ENCODE measurements around the gene CCDC107.
A peak's percentile ranks its signal among the peaks of the same experiment; 100 is the strongest.
"Not testable (repeated sequence)": the region's sequence is repeated elsewhere in the genome, so short reads cannot be mapped to it uniquely, and the experiment has no call there.

Gene CCDC107

GRCh38 chr9:35658137-35658967, at the start of gene CCDC107:
Gene CCDC107 (plus strand): TSS chr9:35658292. CDS start chr9:35658380, 88 bp downstream.
- DNase-seq = peak; percentile 90

- no peak for DNase-seq
These were observed 48.9 kb upstream of the CCDC107 start for GRCh38 chr9:35609001-35609819.

GRCh38 chr9:35609820-35610163, 48.3 kb upstream of the CCDC107 start:
- DNase-seq = no peak

- peak; percentile 67 for DNase-seq
These were observed 46.8 kb upstream of the CCDC107 start for GRCh38 chr9:35611230-35611797.

GRCh38 chr9:35612066-35612465, 46.0 kb upstream of the CCDC107 start:
- not testable (repeated sequence) for DNase-seq

GRCh38 chr9:35612843-35613242, 45.2 kb upstream of the CCDC107 start:
- DNase-seq = no peak

GRCh38 chr9:35615981-35616680, 42.0 kb upstream of the CCDC107 start:
- DNase-seq = no peak

- peak; percentile 71 for DNase-seq
These were observed 41.2 kb upstream of the CCDC107 start for GRCh38 chr9:35616681-35617459.

GRCh38 chr9:35617548-35617947, 40.5 kb upstream of the CCDC107 start:
- no peak for DNase-seq

- no peak for DNase-seq
These were observed 39.8 kb upstream of the CCDC107 start, which contains the start of gene CD72 for GRCh38 chr9:35618325-35618727. Gene CD72 (minus strand): TSS chr9:35618413. CDS start chr9:35618303, 110 bp downstream.

- DNase-seq = peak; percentile 43
These were observed 39.0 kb upstream of the CCDC107 start for GRCh38 chr9:35618854-35619799.

GRCh38 chr9:35619800-35620158, 38.3 kb upstream of the CCDC107 start:
- no peak for DNase-seq

- no peak for DNase-seq
These were observed 30.5 kb upstream of the CCDC107 start for GRCh38 chr9:35627575-35627974.

GRCh38 chr9:35628389-35628991, 29.6 kb upstream of the CCDC107 start:
- DNase-seq = no peak

GRCh38 chr9:35629597-35629996, 28.5 kb upstream of the CCDC107 start:
- no peak for DNase-seq

- DNase-seq = no peak
These were observed 22.4 kb upstream of the CCDC107 start for GRCh38 chr9:35635730-35636129.

- no peak for DNase-seq
These were observed 21.8 kb upstream of the CCDC107 start for GRCh38 chr9:35636135-35636876.

- not testable (repeated sequence) for DNase-seq
These were observed 21.2 kb upstream of the CCDC107 start for GRCh38 chr9:35636877-35637246.

- DNase-seq = not testable (repeated sequence)
These were observed 20.6 kb upstream of the CCDC107 start for GRCh38 chr9:35637427-35637955.

- not testable (repeated sequence) for DNase-seq
These were observed 19.3 kb upstream of the CCDC107 start for GRCh38 chr9:35638751-35639150.

Measured in activated CD4-positive, alpha-beta T cell treated with anti-CD3 and anti-CD28 coated beads, Interleukin-2, Interleukin-6, amounts not matched to agents 100 ng/mL and 50 ng/mL, durations not matched to agents 16 hours and 8 hours (primary cell).